Mesenchymal stem cell (in vitro differentiated cells and primary cell): ENCODE data around the gene EZH2.

Experiments used
- DNase-seq: peaks from one replicate; pipeline ENCODE4 v3.0.0-alpha.2; 2013
- H2AFZ ChIP-seq: one replicate; pipeline ENCODE4 v1.6.1; 2013; ENCODE audit warnings: low read depth, mild to moderate bottlenecking, control low read depth, inconsistent platforms, low read length, moderate library complexity
- H2AK5ac ChIP-seq: 2 replicates; pipeline ENCODE4 v1.6.1; 2013; ENCODE audit warnings: low read length, moderate library complexity, mild to moderate bottlenecking, inconsistent platforms; ENCODE audit not compliant: severe bottlenecking
- H2BK120ac ChIP-seq: one replicate; pipeline ENCODE4 v1.6.1; 2013; ENCODE audit warnings: low read depth, mild to moderate bottlenecking, inconsistent platforms, low read length, moderate library complexity
- H2BK12ac ChIP-seq, 2 experiments: one replicate each; pipeline ENCODE4 v1.6.1; 2013; ENCODE audit warnings: inconsistent platforms in 2 of 2, low read length in 2 of 2, mild to moderate bottlenecking in 2 of 2, moderate library complexity in 2 of 2, control low read depth in 1 of 2
- H2BK15ac ChIP-seq: one replicate; pipeline ENCODE4 v1.6.1; 2013; ENCODE audit warnings: mild to moderate bottlenecking, low read depth, inconsistent platforms; ENCODE audit not compliant: poor library complexity, severe bottlenecking
- H2BK5ac ChIP-seq: 2 replicates; pipeline ENCODE4 v1.6.1; 2013; ENCODE audit warnings: low read depth, mild to moderate bottlenecking, low read length, control low read depth, inconsistent platforms; ENCODE audit not compliant: poor library complexity, severe bottlenecking
- H3K14ac ChIP-seq, 2 experiments: one replicate each; pipeline ENCODE4 v1.6.1; 2013; ENCODE audit warnings: inconsistent platforms in 2 of 2, low read length in 2 of 2, control low read depth in 1 of 2, mild to moderate bottlenecking in 1 of 2, moderate library complexity in 1 of 2
- H3K18ac ChIP-seq, 2 experiments: one replicate each; pipeline ENCODE4 v1.6.1; 2013; ENCODE audit warnings: inconsistent platforms in 2 of 2, low read length in 2 of 2, control low read depth in 1 of 2, low read depth in 1 of 2, mild to moderate bottlenecking in 1 of 2
- H3K23ac ChIP-seq, 2 experiments: one replicate each; pipeline ENCODE4 v1.6.1; 2013; ENCODE audit warnings: inconsistent platforms in 2 of 2, low read length in 2 of 2, mild to moderate bottlenecking in 2 of 2, moderate library complexity in 2 of 2, control low read depth in 1 of 2
- H3K27ac ChIP-seq: 2 replicates; pipeline ENCODE4 v1.5.1; 2013; ENCODE audit warnings: mild to moderate bottlenecking, moderate library complexity, low read length, control low read depth, inconsistent platforms; ENCODE audit not compliant: poor library complexity, severe bottlenecking
- H3K27me3 ChIP-seq, 2 experiments: 2 replicates each; pipeline versions ENCODE4 v1.6.1 to v1.7.0; 2013; ENCODE audit warnings: low read length in 2 of 2, mild to moderate bottlenecking in 2 of 2, moderate library complexity in 2 of 2, control low read depth in 1 of 2, inconsistent platforms in 1 of 2; ENCODE audit not compliant: control insufficient read depth in 1 of 2, insufficient read depth in 1 of 2
- H3K36me3 ChIP-seq, 2 experiments: 2 replicates each; pipeline versions ENCODE4 v1.6.1 to v1.7.0; 2013; ENCODE audit warnings: low read length in 2 of 2, control low read depth in 1 of 2, inconsistent platforms in 1 of 2, low read depth in 1 of 2, mild to moderate bottlenecking in 1 of 2; ENCODE audit not compliant: insufficient read depth in 2 of 2, control insufficient read depth in 1 of 2
- H3K4ac ChIP-seq, 2 experiments: one replicate each; pipeline ENCODE4 v1.6.1; 2013; ENCODE audit warnings: inconsistent platforms in 2 of 2, low read length in 2 of 2, mild to moderate bottlenecking in 2 of 2, moderate library complexity in 2 of 2, control low read depth in 1 of 2, low read depth in 1 of 2
- H3K4me1 ChIP-seq: 2 replicates; pipeline ENCODE4 v1.6.1; 2013; ENCODE audit warnings: low read depth, low read length, control low read depth; ENCODE audit not compliant: control insufficient read depth, insufficient read depth
- H3K4me2 ChIP-seq: 2 replicates; pipeline ENCODE4 v1.6.1; 2013; ENCODE audit warnings: low read length, mild to moderate bottlenecking, inconsistent platforms; ENCODE audit not compliant: poor library complexity, severe bottlenecking
- H3K4me3 ChIP-seq, 2 experiments: 2 replicates each; pipeline versions ENCODE4 v1.5.1 to v1.7.0; 2013; ENCODE audit warnings: low read length in 2 of 2, mild to moderate bottlenecking in 2 of 2, control low read depth in 1 of 2, low read depth in 1 of 2; ENCODE audit not compliant: insufficient read depth in 1 of 2
- H3K79me1 ChIP-seq: replicated peaks from 2 replicates; pipeline ENCODE4 v1.6.1; 2013; ENCODE audit warnings: mild to moderate bottlenecking, control low read depth, low read length, inconsistent platforms; ENCODE audit not compliant: poor library complexity, severe bottlenecking
- H3K9ac ChIP-seq: 2 replicates; pipeline ENCODE4 v1.7.0; 2013; ENCODE audit warnings: mild to moderate bottlenecking, low read length, moderate library complexity
- H3K9me3 ChIP-seq: 2 replicates; pipeline ENCODE4 v1.7.0; 2013; ENCODE audit warnings: mild to moderate bottlenecking, low read length; ENCODE audit not compliant: control insufficient read depth
- H4K8ac ChIP-seq: one replicate; pipeline ENCODE4 v1.6.1; 2013; ENCODE audit warnings: inconsistent platforms, mild to moderate bottlenecking, low read length, moderate library complexity
- H4K91ac ChIP-seq: one replicate; pipeline ENCODE4 v1.6.1; 2013; ENCODE audit warnings: mild to moderate bottlenecking, low read length, inconsistent platforms
- whole genome bisulfite sequencing: methylation state at CpG from one replicate; pipeline ENCODE4 v1.1.7; 2013; ENCODE audit warnings: mixed read lengths; 5-methylcytosine and 5-hydroxymethylcytosine counted together

The EZH2 gene

DNA sequence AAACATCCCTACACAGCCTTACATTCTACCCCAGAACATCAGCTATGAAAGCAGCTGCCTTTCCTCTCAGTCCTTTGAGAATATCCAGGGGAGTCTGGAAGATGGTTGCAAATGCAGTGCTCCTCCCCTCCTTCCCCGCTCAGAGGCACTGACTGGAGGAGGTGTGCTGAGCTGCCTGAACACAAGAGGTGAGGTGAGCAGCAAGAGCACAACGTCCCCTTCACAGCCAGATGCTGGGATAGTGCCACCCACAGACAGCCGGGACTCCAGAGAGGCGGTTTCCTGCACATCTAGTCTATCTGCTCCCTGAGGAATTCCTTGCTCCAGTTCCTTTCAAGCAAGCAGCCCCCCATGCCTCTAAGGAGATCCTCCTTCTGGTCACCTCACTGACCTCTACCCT is 74.2 kb downstream of the EZH2 start:
- no peak overlapping the region for H2BK12ac ChIP-seq
- H3K4ac ChIP-seq = no peak overlapping the region
- no peak overlapping the region for H2AK5ac ChIP-seq
- no peak overlapping the region for H3K23ac ChIP-seq
- no peak overlapping the region for H2BK120ac ChIP-seq
- H2AFZ ChIP-seq = no peak overlapping the region
- H3K4me1 ChIP-seq = peaks cover 2% of the 10 kb centered on the region
- no peaks in the 10 kb centered on the region for H3K27me3 ChIP-seq
- H2BK5ac ChIP-seq = no peak overlapping the region
- WGBS = 60% methylated on average over 4 of the region's 4 CpGs
- H3K36me3 ChIP-seq = peaks cover 30 to 50% of the 10 kb centered on the region in 2 experiments
- H3K14ac ChIP-seq = no peak overlapping the region
- H3K9ac ChIP-seq = no peak overlapping the region
- peak overlapping the region; percentile 42 for H4K8ac ChIP-seq
- H3K9me3 ChIP-seq = no peaks in the 10 kb centered on the region
- no peak overlapping the region for H3K4me3 ChIP-seq
- no peak for DNase-seq
- no peak overlapping the region for H4K91ac ChIP-seq
- H3K4me2 ChIP-seq = no peak overlapping the region
- H3K18ac ChIP-seq = no peak overlapping the region
- H3K79me1 ChIP-seq = peaks cover 16% of the 10 kb centered on the region
- no peak overlapping the region for H2BK15ac ChIP-seq
- H3K27ac ChIP-seq = no peak overlapping the region

GRCh38 chr7:148807436-148807835 is 76.7 kb downstream of the EZH2 start:
- 94% methylated on average over 3 of the region's 4 CpGs for WGBS
- H3K36me3 ChIP-seq = peaks cover 31 to 56% of the 10 kb centered on the region in 2 experiments
- H3K4me3 ChIP-seq = no peak overlapping the region
- peaks cover 2% of the 10 kb centered on the region for H3K4me1 ChIP-seq
- no peak overlapping the region for H3K27ac ChIP-seq
- H2AK5ac ChIP-seq = no peak overlapping the region
- no peak for DNase-seq
- no peak overlapping the region for H3K4ac ChIP-seq
- H3K9me3 ChIP-seq = no peaks in the 10 kb centered on the region
- no peak overlapping the region for H4K91ac ChIP-seq
- H2AFZ ChIP-seq = no peak overlapping the region
- H3K4me2 ChIP-seq = no peak overlapping the region
- no peak overlapping the region for H3K23ac ChIP-seq
- H3K27me3 ChIP-seq = no peaks in the 10 kb centered on the region
- H2BK12ac ChIP-seq = no peak overlapping the region
- H3K9ac ChIP-seq = no peak overlapping the region
- H3K79me1 ChIP-seq = peaks cover 11% of the 10 kb centered on the region
- no peak overlapping the region for H3K18ac ChIP-seq
- H3K14ac ChIP-seq = no peak overlapping the region
- H2BK120ac ChIP-seq = no peak overlapping the region
- H2BK15ac ChIP-seq = no peak overlapping the region
- no peak overlapping the region for H4K8ac ChIP-seq
- H2BK5ac ChIP-seq = no peak overlapping the region

DNA sequence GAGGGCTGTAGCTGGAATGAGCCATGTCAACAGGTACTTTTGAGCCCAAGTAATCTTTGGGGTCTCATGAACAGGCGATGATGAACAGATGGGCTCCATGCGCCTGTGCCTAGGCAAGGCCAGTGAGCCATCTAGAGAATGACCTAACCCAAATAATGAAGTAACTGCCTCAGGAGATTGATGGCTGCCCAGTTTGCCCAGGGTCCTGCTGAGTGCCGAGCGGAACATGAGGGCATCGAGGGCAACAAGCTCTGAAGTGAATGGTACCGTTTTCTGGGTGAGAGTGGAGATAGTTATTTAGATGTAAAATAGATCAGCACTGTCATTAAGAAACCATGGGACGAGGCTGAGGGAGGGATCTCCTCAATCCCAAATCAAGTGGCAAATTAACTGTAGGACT is 77.9 kb downstream of the EZH2 start:
- WGBS = 96% methylated on average over 7 of the region's 7 CpGs

DNA sequence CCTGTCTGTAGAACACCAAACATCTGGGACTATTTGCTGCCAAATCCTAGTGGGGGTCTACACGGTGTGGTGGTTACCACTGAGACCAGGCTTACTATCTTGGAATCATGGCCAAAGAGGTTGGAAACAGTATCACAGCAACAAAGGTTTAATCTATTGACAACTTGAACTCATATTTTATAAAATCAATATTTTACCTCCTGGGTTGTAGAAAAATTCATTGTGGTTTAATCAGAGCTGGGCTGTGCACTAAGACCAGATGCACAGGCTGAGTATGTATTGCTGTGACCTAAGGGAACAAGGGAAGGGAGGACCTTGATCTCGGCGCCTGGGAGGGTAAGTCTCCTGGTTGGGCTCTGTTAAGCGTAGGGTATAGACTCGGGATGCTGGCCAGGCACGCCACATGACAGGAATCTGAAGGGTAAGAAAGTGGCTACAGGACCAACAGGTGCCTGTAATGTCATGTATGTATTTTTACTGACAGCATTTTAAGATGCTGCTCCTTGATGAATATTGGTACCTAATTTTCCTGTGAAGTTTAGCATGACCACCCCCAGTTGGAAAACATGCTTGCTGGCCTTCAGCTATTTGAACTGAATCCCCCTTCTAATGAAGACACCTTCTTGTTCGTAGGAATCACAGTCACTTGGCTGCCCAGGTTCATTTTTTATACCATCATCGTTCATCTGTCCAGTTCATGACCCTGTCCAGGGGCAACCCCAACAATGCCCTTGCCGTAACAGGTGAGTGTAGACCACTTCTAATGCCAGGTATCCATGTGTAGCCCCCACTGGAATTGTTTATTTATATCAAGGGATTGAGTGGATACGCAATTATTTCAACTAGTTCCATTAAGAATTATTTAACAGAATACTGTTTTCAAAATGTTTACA is 79.5 kb downstream of the EZH2 start:
- Histone ChIP-seq H2BK120ac (no peak overlapping the region), H3K9me3 (no peaks in the 10 kb centered on the region)
- WGBS = 90% methylated on average over 8 of the region's 10 CpGs

More for the DNA sequence above, 77.9 kb downstream of the EZH2 start:
- no peak overlapping the region for H2BK120ac ChIP-seq
- no peak overlapping the region for H2BK12ac ChIP-seq
- no peak overlapping the region for H3K4me3 ChIP-seq
- H3K4me1 ChIP-seq = peaks cover 2% of the 10 kb centered on the region
- no peak overlapping the region for H4K8ac ChIP-seq
- no peak overlapping the region for H3K4me2 ChIP-seq
- H3K79me1 ChIP-seq = peaks cover 9% of the 10 kb centered on the region
- H3K36me3 ChIP-seq = peaks cover 43 to 58% of the 10 kb centered on the region in 2 experiments
- no peak for DNase-seq
- no peak overlapping the region for H3K23ac ChIP-seq
- H3K9me3 ChIP-seq = no peaks in the 10 kb centered on the region
- no peak overlapping the region for H2AK5ac ChIP-seq
- H3K14ac ChIP-seq = no peak overlapping the region
- H2BK5ac ChIP-seq = no peak overlapping the region
- no peak overlapping the region for H3K9ac ChIP-seq
- H2BK15ac ChIP-seq = no peak overlapping the region
- H3K27me3 ChIP-seq = no peaks in the 10 kb centered on the region
- H2AFZ ChIP-seq = no peak overlapping the region
- no peak overlapping the region for H3K18ac ChIP-seq
- H3K4ac ChIP-seq = no peak overlapping the region
- no peak overlapping the region for H3K27ac ChIP-seq
- no peak overlapping the region for H4K91ac ChIP-seq

More for the DNA sequence above, 79.5 kb downstream of the EZH2 start:
- no peak overlapping the region for H2BK5ac ChIP-seq
- H3K4me1 ChIP-seq = no peaks in the 10 kb centered on the region
- H3K27ac ChIP-seq = no peak overlapping the region
- H2BK15ac ChIP-seq = no peak overlapping the region
- H2AFZ ChIP-seq = no peak overlapping the region
- H4K91ac ChIP-seq = no peak overlapping the region
- no peak overlapping the region for H3K18ac ChIP-seq
- H3K9ac ChIP-seq = no peak overlapping the region
- no peak overlapping the region for H2AK5ac ChIP-seq
- H3K14ac ChIP-seq = no peak overlapping the region
- no peak overlapping the region for H3K4ac ChIP-seq
- no peak overlapping the region for H2BK12ac ChIP-seq
- DNase-seq = no peak
- H3K23ac ChIP-seq = no peak overlapping the region
- no peaks in the 10 kb centered on the region for H3K27me3 ChIP-seq
- no peak overlapping the region for H3K4me3 ChIP-seq
- no peak overlapping the region for H3K4me2 ChIP-seq
- H3K79me1 ChIP-seq = peaks cover 10% of the 10 kb centered on the region
- peak overlapping the region; percentile 47 for H4K8ac ChIP-seq
- peaks cover 47 to 74% of the 10 kb centered on the region in 2 experiments for H3K36me3 ChIP-seq
